Stimulated activated naive CD8-positive, alpha-beta T cell treated with anti-CD3 and anti-CD28 coated beads, Interleukin-15, Interleukin-2, amounts not matched to agents 100 U/mL and 50 U/mL, for 24 hours (primary cell): Measurements from ENCODE around the gene VCAN.

ENCODE experiments used
- ATAC-seq: fragments of 150-1000 bp; cut with Tn5 transposase; one replicate; pipeline ENCODE4 v1.10.0; 2021
- DNase-seq: peaks from one replicate; pipeline ENCODE4 v3.0.0; 2021

Gene VCAN

DNA sequence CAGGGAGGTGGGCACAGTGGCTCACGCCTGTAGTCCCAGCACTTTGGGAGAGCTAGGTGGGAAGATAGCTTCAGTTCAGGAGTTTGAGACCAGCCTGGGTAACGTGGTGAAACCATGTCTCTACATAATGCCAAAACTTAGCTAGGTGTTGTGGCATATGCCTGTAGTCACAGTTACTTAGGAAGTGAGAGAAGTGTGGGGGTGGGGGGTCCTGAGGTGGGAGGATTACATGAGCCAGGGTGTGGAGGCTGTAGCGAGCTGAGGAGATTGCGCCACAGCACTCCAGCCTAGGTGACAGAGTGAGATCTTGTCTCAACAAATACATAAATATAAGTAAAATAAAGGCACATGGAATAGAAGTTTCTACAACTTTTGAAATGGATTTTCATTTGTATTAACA, 23.1 kb downstream of the VCAN start:
- no peak for ATAC-seq
- no peak for DNase-seq

- ATAC-seq (no peak), DNase-seq (no peak)
Observed at GRCh38 chr5:83496626-83497025, 25.1 kb downstream of the VCAN start.

DNA sequence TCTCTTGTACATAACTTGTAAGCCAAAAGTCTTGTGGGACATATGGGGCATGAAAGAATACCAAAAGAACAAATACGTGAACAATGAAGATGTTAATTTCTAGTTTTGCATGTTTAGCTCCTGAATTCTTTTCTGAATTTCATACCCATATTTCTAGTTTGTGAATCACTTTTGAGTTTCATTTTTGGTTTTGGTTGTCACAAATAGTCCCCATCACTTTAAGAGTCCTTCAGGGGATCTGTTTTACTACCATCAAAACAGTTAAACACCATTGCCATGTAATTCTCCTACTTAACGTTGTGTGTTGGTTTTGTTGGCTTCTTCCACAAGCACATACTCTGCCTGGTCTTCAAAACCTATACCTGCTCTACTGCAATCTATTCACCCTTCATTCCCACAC, 27.0 kb downstream of the VCAN start:
- DNase-seq (no peak), ATAC-seq (no peak)

- DNase-seq (no peak), ATAC-seq (no peak)
Observed at GRCh38 chr5:83503662-83504061, 32.1 kb downstream of the VCAN start.

DNA sequence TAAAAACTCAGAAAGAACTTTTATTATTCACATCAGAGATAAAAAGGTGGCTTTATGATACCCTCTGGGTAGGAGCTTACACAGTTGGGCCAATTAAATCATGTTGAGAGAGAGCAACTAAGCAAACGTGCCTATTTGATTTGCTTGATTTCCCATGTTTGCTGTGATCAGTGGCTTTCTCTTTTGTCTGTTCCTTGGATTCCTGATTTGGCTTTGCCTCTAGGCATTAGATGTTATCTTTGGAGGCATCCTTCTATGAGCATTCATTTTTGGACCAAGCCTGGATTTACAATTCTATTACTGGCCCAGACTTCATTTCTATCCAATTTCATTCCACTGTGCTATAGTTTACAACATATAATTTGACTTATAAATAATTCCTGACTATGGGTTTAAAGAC, 35.9 kb downstream of the VCAN start:
- ATAC-seq (no peak), DNase-seq (no peak)

DNA sequence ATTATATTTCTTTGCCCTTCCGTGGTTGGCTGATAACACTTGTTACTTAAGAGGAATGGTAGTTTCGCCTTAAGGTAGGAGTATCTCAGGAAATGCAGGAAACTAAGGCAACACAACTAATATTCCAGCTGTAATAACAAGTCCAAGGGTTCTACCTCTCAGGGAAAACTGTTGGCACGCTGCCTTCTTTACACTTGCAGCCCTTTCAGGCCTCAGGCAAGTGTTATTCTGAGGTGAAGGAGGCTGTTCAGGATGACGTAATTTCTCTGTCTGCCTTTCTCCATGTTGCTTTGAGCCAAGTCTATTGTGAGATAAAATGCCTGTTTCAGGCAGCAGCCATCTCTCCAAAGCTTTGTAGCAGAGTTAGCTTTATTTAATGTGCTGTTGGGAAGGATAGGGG, 38.0 kb downstream of the VCAN start:
- DNase-seq (no peak), ATAC-seq (no peak)

GRCh38 chr5:83510260-83510659, 38.7 kb downstream of the VCAN start:
- DNase-seq: no peak

DNA sequence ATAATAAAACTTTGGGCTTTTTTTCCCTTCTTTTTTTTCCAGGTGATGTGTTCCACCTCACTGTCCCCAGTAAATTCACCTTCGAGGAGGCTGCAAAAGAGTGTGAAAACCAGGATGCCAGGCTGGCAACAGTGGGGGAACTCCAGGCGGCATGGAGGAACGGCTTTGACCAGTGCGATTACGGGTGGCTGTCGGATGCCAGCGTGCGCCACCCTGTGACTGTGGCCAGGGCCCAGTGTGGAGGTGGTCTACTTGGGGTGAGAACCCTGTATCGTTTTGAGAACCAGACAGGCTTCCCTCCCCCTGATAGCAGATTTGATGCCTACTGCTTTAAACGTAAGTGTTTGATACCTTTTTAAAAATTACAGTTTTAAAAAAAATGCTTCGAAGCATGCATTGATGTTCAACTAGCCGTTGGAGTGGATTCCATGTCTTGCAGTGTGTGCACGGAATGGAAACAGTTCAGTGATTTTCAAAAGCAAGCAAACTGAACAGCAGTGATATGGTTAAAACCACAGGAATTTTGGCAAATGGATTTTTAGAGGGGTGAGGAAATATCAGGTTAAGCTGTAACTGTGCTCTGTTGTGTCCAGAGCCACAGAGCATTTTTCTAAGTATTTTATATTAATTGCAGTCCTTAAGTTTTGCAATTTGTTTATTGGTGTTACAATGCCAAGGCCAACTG, 40.7 kb downstream of the VCAN start:
- DNase-seq: no peak
- no peak for ATAC-seq

More at GRCh38 chr5:83510260-83510659, 38.7 kb downstream of the VCAN start:
- ATAC-seq: no peak

DNA sequence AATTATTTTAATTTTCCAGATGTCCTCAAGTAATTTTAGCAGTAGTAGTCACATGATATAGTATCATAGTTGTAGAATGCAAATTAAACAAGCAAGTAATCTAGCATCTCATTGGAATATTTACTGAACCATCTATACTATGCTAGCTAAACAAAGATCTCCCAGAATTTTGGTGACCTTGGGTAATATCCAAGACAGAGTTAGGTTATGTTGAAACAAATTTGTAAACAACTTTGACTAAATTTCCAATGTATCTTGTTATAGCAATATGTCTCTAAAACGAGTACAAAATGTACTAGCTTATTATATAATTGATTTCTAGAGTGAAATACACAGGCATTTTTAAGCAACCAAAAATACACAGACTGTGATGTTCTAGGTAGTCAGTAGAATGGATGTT, 41.5 kb downstream of the VCAN start:
- ATAC-seq (no peak), DNase-seq (no peak)

DNA sequence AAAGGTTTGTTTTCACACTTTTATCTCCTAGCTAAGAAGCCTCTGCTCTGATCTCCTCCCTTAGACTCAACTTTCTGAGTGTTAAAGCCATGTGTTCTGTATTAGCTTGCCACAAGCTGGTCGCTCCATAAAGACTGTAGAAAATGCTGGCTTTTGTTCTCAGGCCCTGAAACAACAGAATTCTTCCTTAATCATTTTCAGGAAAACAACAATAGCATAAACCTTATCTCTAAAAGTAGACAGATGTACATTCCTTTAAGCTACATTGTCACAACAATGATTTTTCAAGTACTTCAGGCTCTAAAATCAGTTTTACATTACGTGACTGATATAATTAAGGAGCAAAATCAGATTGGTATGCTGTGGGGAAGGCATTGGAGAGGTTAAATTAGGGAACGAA, 41.9 kb downstream of the VCAN start:
- DNase-seq (no peak), ATAC-seq (no peak)

DNA sequence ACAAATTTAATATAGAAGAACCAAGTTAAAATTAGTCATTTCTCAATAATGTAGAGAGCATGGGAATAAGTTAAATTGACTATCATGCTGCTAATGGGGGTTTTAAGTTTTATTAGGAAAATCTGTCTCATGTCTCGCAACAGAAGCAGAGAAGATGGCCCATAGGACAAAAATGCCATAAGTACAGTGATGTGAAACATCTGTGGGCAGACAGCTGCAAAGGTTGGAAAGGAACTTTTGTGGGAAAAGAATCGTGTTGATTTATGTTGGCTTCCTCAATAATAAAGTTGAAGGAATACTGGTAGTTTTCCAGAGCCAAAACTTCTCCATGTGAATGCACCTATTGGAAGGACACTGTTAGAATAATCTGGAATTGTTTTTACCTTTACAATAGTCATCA, 44.8 kb downstream of the VCAN start:
- ATAC-seq (no peak), DNase-seq (no peak)

- ATAC-seq (no peak), DNase-seq (no peak)
Observed at GRCh38 chr5:83517072-83517687, 45.6 kb downstream of the VCAN start.

DNA sequence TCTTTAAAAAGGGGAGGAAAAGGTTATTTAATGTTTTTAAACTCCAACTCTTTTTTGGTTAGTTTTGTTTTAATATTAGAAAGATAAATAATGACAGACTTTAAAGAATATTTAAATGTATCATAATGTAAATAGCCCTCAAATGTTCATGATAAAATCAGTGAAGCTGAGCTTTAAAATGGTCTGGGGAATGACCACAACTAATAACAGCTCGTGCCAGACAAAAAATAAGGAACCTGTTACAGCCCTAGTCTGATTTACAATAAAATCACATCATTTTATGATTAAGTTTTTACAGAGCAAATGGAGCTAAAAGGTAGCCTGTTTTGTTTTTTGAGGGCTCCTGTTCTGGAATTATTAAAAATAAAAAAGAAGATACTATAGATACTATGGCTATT, 46.1 kb downstream of the VCAN start:
- no peak for DNase-seq
- no peak for ATAC-seq

DNA sequence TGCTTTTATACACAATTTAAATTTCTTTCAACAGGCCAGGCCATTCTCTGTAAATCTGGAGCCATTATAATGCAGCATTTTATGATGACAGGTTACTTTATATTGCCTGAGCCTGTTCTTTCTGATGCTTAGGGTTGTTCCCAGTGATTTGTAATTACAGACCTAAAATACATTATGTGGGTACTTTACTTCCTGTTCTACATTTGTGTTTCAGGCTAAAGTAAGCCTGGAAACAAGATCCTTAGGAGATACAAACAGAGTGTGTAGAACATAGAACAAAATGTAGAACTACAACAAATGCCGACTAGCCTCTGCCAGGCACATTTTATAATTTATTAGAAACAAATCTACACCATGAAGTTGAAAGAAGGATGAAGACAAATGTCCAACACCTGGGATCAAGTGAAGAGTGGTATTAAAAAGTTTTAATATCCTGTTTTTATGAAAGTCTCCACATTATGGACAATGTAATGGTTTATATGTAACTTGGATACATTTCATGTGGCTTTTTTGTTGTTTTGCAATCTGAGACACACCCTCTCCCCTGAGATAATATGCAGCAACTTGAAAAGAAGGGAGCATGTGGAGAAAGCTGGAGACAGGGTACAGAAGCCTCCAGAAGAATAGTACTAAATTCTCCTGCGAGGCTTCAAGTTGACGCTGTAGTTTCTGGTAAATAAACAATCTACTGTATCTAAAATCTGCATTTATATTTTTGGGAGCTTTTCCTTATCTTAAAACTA, 46.9 kb downstream of the VCAN start:
- ATAC-seq (no peak), DNase-seq (no peak)

DNA sequence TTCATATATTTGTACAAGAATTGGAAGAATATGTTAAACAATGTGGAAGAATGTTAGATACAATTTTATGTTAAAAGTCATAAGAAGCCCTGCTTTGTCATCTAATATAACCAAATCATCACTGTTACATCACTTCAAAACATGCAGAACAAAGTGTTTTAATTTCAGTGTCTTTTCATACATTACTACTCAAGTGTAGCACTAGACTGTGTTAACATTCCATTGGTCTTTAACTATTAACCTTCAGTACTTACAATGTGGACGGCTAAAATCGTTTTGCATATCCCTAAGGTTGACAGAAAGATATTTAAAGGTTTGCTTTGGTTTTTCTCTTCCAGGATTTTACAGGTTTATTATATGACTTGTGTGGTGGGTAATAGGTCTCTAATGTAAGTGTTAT, 50.9 kb downstream of the VCAN start:
- no peak for DNase-seq
- no peak for ATAC-seq

DNA sequence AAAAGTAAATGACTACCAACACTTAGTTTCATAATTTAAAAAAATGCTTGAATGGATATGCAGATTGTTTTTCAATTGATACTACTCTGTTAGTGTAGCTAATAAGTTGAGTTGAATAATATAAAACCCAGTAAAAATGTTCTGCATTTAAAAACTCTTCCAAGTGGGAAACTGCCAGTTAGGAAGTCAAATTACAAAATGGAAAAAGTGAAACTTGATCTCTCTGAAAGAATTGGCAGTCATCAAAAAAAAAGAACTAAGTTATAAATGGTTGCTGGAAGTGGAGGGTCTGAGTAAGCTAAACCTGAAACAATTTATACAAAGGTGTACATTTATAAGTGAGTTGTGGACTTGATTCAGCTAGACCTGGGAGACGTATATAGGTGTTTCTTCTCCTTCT, 52.4 kb downstream of the VCAN start:
- ATAC-seq (no peak), DNase-seq (no peak)

GRCh38 chr5:83524345-83524744, 52.8 kb downstream of the VCAN start:
- DNase-seq: no peak
- no peak for ATAC-seq

DNA sequence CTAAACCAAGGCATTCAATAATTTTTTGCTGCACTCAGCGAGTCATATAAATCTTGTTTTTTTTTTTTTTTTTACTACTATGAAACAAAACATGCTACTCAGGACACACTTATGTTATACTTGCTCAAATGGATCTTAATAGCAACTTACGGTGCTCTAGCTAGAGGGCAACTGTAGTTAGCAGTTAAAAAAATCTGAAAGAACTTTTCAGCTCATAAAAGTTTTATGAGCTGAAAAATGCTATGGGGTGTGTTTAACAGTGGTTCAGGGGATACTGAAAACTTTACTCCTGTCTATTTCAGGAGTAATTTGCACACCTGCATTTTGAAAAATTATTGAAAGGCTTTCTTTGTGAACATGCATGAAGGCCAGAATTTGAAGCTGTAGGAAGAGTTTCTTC, 53.4 kb downstream of the VCAN start:
- no peak for ATAC-seq
- DNase-seq: no peak

- ATAC-seq: no peak
- DNase-seq: no peak
Observed at GRCh38 chr5:83526289-83526688, 54.7 kb downstream of the VCAN start.

- no peak for ATAC-seq
- no peak for DNase-seq
Observed at GRCh38 chr5:83527221-83527620, 55.7 kb downstream of the VCAN start.

- DNase-seq (no peak), ATAC-seq (no peak)
Observed at GRCh38 chr5:83527722-83528438, 56.3 kb downstream of the VCAN start.

- DNase-seq (no peak), ATAC-seq (no peak)
Observed at GRCh38 chr5:83528439-83528769, 56.9 kb downstream of the VCAN start.

GRCh38 chr5:83530193-83530592, 58.6 kb downstream of the VCAN start:
- DNase-seq: no peak
- no peak for ATAC-seq
